ENCODE data around the gene CCDC12.

The CCDC12 gene

GRCh38 chr3:46887980-46888494 lies 88.5 kb downstream of the CCDC12 start:
- ChIA-PET POLR2A (no interaction called here), CTCF (interaction anchor here (1.0 to 1.1 kb wide), 2 partner anchors 21 kb away, joined by 3 read pairs; no protein-coding TSS in a partner anchor)
- DNase-seq (ENCODE audit: extremely low spot score) = no peak
- TF ChIP-seq, protein P1, sequence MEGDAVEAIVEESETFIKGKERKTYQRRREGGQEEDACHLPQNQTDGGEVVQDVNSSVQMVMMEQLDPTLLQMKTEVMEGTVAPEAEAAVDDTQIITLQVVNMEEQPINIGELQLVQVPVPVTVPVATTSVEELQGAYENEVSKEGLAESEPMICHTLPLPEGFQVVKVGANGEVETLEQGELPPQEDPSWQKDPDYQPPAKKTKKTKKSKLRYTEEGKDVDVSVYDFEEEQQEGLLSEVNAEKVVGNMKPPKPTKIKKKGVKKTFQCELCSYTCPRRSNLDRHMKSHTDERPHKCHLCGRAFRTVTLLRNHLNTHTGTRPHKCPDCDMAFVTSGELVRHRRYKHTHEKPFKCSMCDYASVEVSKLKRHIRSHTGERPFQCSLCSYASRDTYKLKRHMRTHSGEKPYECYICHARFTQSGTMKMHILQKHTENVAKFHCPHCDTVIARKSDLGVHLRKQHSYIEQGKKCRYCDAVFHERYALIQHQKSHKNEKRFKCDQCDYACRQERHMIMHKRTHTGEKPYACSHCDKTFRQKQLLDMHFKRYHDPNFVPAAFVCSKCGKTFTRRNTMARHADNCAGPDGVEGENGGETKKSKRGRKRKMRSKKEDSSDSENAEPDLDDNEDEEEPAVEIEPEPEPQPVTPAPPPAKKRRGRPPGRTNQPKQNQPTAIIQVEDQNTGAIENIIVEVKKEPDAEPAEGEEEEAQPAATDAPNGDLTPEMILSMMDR (IDR thresholded peaks at IDR 0.05; ENCODE audit: control extremely low read depth, extremely low read depth, low read depth, missing control alignments) = no peak

DNA sequence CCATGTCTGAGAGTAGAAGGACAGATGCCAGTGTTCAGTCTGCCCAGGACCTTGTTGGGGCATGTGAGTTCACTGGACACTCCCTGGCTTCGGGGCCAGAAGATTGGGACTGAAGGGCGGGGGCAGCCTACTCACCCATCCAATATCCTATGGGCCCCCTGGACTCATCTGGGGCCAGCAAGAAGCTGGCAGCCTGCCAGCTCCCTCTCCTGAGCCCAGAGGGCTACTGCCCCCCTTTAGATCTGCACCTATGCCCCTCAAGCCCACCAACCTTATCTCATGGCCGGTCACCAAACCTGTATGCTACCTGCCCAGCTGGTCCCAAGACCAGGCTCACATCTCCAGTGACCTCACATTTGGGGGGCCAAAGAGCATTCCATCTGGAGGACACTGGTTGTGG lies 90.9 kb downstream of the CCDC12 start:
- TF ChIP-seq, protein P1 (IDR thresholded peaks at IDR 0.05; ENCODE audit: control extremely low read depth, extremely low read depth, low read depth, missing control alignments) = no peak
- ChIA-PET CTCF (interaction anchor here (1.2 to 3.6 kb wide), 3 partner anchors 10 to 166 kb away, joined by 3 to 19 read pairs (median 3); no protein-coding TSS in a partner anchor), POLR2A (no interaction called here)
- no peak for DNase-seq (ENCODE audit: extremely low spot score)

DNA sequence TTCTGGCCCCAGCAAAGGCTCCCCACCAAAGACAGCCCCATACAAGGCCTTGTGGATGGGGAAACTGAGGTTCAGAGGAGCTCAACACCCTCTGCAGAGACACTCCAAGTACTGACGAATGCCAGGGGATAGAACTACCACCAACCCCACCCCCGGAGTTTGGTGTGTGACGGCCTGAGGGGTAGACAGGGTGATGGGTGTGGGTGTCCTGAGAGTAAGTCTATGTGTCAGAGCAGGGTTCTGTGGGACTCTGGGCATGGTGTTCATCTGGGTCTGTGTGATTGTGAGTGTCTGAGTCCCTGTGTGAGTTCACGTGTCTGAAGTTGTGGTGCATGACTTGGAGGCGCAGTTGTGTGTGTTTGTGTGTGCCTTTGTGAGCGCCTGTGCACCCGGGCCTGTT lies 91.6 kb downstream of the CCDC12 start:
- no peak for DNase-seq (ENCODE audit: extremely low spot score)
- TF ChIP-seq, protein P1 (IDR thresholded peaks at IDR 0.05; ENCODE audit: control extremely low read depth, extremely low read depth, low read depth, missing control alignments) = no peak
- ChIA-PET POLR2A (no interaction called here), CTCF (interaction anchor here (3.6 kb wide), 1 partner anchor 10 kb away, joined by 19 read pairs; no protein-coding TSS in a partner anchor)

GRCh38 chr3:46884427-46884826 lies 92.1 kb downstream of the CCDC12 start:
- CTCF ChIA-PET = interaction anchor here (3.6 kb wide), 1 partner anchor 11 kb away, joined by 19 read pairs; no protein-coding TSS in a partner anchor
- TF ChIP-seq, protein P1 (IDR thresholded peaks at IDR 0.05; ENCODE audit: control extremely low read depth, extremely low read depth, low read depth, missing control alignments) = no peak
- DNase-seq (ENCODE audit: extremely low spot score) = no peak
- POLR2A ChIA-PET = no interaction called here

DNA sequence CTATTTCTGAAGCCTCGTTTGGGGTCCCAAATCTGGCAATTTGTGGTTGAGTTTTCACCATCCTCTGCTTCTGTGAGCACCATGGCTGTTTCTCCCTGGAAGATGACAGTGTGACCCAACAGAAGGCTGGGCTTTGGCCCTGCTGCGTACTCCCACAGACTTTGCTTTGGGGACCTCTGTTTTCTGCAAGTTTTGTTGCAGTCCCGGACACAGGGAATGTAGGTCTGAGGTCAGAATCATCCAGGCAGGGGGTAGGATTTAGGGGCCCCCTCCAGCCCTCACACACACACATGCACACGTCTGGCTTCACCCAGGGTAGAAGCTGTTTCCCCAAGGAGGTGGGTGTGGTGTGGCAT lies 92.7 kb downstream of the CCDC12 start:
- DNase-seq (ENCODE audit: extremely low spot score) = no peak
- ChIA-PET POLR2A (no interaction called here), CTCF (interaction anchor here (3.6 kb wide), 1 partner anchor 11 kb away, joined by 19 read pairs; no protein-coding TSS in a partner anchor)
- TF ChIP-seq, protein P1 (IDR thresholded peaks at IDR 0.05; ENCODE audit: control extremely low read depth, extremely low read depth, low read depth, missing control alignments) = no peak

DNA sequence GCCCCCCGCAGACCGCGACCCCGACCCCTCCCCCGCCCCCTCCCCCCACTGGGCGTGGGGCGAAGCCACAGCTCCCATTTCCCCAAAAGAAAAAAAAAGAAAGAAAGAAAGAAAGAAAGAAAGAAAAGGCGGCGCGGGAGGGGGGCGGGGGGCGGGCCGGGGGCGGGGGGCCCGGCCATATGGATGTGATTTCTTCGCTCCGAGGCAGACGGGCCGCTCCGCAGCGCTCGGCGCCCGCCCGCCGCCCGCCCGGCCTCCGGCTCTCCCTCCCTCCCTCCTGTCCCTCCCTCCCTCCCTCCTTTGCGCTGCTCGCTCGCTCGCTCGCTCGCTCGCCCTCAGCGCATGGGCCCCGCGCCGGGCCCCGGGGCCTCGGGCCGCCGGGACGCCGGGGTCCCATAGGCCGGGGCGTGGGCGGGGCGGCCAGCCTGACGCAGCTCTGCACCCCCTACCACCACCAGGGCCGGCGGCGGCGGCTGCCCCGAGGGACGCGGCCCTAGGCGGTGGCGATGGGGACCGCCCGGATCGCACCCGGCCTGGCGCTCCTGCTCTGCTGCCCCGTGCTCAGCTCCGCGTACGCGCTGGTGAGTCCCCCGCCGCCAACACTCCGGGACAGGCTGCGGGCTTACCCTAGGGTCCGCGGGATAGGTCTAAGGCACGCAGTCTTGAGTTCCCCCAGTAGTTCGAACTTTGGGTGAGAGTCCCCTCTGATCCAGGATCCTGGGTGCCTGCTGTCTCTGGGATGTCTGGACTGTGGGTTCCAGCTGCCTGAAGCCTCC lies 93.3 kb downstream of the CCDC12 start:
- ChIA-PET CTCF (interaction anchor here (1.3 kb wide), 1 partner anchor 16 kb away, joined by 3 read pairs; no protein-coding TSS in a partner anchor), POLR2A (no interaction called here)

More for the DNA sequence above, 93.3 kb downstream of the CCDC12 start:
- no peak for DNase-seq (ENCODE audit: extremely low spot score)
- TF ChIP-seq, protein P1 (IDR thresholded peaks at IDR 0.05; ENCODE audit: control extremely low read depth, extremely low read depth, low read depth, missing control alignments) = no peak

Measured in GM10248 (cell line).